Embryonic facial prominence (tissue), 1 donor: Measurements from ENCODE around the gene PCDHGB4.
"Not testable (repeated sequence)": the region's sequence is repeated elsewhere in the genome, so short reads cannot be mapped to it uniquely, and the experiment has no call there.

Experiments used
- DNase-seq: peaks from one replicate; pipeline ENCODE4 v3.0.0-alpha.2; 2016; ENCODE audit errors: extremely low spot score

The PCDHGB4 gene

DNA sequence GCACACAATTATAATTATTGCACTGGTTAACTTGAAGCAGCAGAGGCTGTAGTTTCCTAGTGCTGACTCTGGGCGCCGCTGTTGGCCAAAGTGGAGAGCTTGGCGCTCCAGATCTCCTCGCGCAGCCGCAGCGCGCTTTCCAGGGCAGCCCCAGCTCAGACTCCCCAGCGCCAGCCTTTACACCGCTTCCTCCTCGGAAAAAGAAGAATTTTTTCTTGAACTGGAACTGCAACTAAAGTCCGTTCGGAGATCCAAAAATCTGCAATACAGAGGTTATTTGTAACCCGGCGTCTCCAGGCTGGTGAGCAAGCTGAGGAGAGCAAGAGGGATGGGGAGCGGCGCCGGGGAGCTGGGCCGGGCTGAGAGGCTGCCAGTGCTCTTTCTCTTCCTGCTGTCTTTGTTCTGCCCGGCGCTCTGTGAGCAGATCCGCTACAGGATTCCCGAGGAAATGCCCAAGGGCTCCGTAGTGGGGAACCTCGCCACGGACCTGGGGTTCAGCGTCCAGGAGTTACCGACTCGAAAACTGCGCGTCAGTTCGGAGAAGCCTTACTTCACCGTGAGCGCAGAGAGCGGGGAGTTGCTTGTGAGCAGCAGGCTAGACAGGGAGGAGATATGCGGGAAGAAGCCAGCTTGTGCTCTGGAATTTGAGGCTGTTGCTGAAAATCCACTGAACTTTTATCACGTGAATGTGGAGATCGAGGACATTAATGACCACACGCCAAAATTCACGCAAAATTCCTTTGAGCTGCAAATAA is at the start of gene PCDHGB4:
Gene PCDHGB4 (plus strand): TSS at position 142 of the 755 bp plus-strand sequence. CDS start 187 bp downstream, at position 329.
- not testable (repeated sequence) for DNase-seq

DNA sequence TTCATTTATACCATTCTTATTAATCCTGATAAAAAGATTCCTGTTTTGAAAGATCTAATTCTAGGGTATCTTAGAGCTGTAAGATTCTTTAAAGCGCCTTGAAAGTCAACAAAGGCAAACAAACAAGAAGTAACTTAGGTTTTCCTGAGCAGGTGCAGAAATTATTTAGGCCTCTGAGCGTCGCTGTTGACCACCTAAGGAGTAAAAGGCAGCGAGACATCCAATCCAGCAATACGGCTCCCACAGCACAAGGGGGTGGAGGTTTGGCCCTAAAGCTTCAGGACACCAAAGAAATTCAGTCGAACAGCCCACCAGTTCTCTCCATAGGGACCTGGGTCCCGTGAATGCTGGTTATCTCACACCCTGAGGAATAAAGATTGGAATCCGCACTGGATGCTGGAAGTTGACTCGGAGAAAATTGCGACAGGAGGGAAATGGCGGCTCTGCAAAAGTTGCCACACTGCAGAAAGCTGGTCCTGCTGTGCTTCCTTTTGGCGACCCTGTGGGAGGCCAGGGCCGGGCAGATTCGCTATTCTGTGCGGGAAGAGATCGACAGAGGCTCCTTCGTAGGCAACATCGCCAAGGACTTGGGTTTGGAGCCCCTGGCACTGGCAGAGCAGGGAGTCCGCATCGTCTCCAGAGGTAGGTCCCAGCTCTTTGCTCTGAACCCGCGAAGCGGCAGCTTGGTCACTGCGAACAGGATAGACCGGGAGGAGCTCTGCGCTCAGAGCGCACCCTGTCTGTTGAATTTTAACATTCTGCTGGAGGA is 48.8 kb upstream of the PCDHGB4 start, which contains the start of gene PCDHGA2:
Gene PCDHGA2 (plus strand): TSS at position 223 of the 769 bp plus-strand sequence.
- DNase-seq, result no peak

DNA sequence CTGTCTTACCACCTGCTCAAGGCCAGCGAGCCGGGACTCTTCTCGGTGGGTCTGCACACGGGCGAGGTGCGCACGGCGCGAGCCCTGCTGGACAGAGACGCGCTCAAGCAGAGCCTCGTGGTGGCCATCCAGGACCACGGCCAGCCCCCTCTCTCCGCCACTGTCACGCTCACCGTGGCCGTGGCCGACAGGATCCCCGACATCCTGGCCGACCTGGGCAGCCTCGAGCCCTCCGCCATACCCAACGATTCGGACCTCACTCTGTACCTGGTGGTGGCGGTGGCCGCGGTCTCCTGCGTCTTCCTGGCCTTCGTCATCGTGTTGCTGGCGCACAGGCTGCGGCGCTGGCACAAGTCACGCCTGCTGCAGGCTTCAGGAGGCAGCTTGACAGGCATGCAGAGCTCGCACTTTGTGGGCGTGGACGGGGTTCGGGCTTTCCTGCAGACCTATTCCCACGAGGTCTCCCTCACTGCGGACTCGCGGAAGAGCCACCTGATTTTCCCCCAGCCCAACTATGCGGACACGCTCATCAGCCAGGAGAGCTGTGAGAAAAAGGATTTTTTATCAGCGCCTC is 46.6 kb upstream of the PCDHGB4 start:
- DNase-seq, result not testable (repeated sequence)

DNA sequence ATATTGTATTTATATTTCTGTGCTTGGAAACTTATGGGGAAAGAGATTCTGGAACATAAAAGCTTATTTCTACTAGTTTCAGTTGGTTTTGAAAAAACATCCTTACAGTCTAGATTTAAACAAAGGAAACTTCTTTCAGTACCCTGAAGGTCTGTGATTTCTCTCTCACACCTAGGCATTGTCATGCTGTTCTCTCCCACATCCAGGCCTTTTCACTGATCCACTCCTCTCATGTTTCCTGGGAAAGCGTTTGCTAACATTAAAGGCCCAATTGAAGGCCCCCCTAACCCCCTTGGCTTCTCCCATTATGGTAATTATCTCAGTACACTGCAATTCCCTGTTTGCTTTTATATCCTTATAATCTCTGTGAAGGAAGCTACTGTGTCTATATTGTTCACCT is 44.7 kb upstream of the PCDHGB4 start:
- DNase-seq, result no peak

DNA sequence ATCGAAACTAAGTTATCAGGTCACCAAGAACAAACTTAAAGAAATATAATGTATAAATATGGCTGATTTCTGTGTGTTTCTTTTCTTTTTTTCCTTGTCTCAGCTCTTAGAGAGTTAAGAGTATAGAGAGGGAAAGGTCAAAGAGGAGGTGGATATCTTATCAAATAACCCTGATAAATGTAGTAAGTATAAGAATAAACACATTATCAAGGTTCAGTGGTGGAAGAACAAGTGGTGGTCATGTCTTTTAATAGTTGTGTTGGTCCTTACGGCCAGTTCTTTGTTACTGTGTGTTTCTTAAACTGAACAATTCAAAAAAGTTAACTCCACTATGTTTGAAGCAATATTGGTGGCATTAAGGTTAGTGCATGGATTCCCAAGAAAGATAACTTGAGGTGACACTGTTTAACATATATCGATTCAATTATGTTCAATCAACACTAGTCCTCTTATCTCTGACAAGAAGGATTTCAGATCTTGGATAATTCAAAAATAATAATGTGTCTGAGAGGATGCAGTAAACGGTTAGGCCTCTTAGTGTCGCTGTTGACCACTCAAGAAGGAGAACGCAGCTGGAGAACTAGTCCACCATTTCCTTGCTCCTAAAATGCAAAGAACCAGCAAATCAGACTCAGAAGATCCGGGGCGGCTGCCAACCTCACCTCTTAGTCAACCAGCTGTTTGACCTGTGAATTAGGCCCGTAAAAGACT is 44.1 kb upstream of the PCDHGB4 start, which contains the start of gene PCDHGA3:
Gene PCDHGA3 (plus strand): TSS at position 588 of the 711 bp plus-strand sequence. CDS start 205 bp downstream, outside the sequence.
- DNase-seq, result no peak

DNA sequence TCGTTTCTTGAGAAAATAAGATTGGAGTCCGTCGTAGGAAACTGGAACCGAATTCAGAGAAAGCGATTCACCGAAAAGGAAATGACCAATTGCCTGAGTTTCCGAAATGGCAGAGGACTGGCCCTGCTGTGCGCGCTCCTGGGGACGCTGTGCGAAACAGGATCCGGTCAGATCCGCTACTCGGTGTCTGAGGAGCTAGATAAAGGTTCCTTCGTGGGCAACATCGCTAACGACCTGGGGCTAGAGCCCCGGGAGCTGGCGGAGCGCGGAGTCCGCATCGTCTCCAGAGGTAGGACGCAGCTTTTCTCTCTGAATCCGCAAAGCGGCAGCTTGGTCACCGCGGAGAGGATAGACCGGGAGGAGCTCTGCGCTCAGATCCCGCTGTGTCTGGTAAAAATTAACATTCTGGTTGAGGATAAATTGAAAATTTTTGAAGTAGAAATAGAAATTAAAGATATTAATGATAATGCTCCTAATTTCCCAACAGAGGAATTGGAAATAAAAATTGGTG is 43.5 kb upstream of the PCDHGB4 start:
- DNase-seq, result no peak

DNA sequence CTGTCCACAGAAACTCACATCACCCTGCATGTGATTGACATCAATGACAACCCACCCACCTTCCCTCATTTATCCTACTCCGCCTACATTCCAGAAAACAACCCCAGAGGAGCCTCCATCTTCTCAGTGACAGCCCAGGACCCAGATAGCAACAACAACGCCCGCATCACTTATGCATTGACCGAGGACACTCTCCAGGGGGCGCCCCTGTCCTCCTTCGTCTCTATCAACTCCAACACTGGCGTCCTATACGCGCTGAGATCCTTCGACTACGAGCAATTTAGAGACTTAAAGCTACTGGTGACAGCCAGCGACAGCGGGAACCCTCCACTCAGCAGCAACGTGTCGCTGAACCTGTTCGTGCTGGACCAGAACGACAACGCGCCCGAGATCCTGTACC is 42.2 kb upstream of the PCDHGB4 start:
- no peak for DNase-seq

DNA sequence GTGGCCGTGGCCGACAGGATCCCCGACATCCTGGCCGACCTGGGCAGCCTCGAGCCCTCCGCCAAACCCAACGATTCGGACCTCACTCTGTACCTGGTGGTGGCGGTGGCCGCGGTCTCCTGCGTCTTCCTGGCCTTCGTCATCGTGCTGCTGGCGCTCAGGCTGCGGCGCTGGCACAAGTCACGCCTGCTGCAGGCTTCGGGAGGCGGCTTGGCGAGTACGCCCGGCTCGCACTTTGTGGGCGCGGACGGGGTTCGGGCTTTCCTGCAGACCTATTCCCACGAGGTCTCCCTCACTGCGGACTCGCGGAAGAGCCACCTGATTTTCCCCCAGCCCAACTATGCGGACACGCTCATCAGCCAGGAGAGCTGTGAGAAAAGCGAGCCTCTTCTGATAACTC is 41.5 kb upstream of the PCDHGB4 start:
- not testable (repeated sequence) for DNase-seq

DNA sequence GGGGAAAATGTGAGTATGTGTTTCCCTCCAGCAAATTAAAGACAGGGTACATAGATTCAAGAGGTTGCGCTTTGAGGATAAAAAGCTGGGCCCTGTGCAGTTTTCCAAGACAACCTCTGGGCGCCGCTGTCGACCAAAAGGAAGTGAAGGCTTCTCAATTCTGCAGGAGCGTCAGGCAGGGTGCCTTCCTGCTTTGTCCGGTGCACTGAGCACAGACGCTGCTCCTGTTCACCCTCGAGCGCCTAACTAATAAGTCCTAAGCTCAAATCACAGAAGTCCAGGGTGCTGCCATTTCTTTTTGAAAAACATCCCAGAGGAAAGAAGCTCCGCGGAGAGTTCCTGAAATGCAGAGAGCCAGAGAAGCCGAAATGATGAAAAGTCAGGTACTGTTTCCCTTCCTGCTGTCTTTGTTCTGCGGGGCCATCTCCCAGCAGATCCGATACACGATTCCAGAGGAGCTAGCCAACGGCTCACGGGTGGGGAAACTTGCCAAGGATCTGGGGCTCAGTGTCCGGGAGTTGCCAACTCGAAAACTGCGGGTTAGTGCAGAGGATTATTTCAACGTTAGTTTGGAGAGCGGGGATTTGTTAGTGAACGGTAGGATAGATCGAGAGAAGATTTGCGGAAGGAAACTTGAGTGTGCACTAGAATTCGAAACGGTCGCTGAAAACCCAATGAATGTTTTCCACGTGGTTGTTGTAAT is 37.4 kb upstream of the PCDHGB4 start, which contains the start of gene PCDHGB1:
Gene PCDHGB1 (plus strand): TSS at position 183 of the 703 bp plus-strand sequence. CDS start 162 bp downstream, at position 345.
- no peak for DNase-seq

DNA sequence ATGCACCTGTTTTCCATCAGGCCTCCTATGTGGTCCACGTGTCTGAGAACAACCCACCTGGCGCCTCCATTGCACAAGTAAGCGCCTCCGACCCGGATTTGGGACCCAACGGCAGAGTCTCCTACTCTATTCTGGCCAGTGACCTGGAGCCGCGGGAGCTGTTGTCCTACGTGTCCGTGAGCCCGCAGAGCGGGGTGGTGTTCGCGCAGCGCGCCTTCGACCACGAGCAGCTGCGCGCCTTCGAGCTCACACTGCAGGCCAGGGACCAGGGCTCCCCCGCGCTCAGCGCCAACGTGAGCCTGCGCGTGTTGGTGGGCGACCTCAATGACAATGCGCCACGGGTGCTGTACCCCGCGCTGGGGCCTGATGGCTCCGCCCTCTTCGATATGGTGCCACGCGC is 35.9 kb upstream of the PCDHGB4 start:
- DNase-seq, result no peak

DNA sequence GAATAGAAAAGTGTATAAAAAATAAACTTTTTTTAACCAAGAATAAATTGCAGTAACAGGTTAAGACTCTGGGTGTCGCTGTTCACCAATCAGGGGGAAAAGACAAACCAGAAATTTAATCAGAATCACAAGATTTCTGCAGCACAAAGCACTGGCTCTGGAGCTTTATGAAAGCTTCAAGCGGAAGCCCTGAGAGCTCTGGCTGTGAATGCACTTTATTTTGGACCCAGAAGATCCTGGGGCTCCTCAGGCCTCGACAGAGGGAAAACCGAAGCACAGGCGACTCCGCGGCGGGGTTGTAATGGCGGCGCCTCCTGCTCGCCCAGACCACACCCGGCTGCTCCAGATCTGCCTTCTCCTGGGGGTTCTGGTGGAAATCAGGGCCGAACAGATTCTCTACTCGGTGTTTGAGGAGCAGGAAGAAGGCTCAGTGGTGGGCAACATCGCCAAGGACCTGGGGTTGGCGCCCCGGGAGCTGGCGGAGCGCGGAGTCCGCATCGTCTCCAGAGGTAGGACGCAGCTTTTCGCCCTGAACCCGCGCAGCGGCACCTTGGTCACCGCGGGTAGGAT is 32.5 kb upstream of the PCDHGB4 start, which contains the start of gene PCDHGA4:
Gene PCDHGA4 (plus strand): TSS at position 122 of the 570 bp plus-strand sequence. CDS start 87 bp downstream, at position 209.
- no peak for DNase-seq

DNA sequence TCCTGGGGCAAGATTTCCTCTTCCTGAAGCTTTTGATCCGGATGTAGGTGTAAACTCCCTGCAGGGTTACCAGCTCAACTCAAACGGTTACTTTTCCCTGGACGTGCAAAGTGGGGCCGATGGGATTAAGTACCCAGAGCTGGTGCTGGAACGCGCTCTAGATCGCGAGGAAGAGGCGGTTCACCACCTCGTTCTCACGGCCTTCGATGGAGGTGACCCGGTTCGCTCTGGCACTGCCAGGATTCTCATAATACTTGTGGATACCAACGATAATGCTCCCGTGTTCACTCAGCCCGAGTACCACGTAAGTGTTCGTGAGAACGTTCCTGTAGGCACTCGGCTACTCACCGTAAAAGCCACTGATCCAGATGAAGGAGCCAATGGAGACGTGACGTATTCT is 31.9 kb upstream of the PCDHGB4 start:
- no peak for DNase-seq

DNA sequence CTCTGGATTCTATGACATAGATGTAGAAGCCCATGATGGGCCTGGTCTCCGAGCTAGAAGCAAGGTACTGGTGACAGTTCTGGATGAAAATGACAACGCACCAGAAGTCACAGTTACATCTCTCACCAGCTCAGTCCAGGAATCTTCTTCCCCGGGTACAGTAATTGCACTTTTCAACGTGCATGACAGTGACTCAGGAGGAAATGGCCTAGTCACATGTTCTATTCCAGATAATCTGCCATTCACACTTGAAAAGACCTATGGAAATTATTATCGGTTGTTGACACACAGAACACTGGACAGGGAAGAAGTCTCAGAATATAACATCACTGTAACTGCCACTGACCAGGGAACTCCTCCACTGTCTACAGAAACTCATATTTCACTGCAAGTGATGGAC is 31.4 kb upstream of the PCDHGB4 start:
- DNase-seq, result no peak

DNA sequence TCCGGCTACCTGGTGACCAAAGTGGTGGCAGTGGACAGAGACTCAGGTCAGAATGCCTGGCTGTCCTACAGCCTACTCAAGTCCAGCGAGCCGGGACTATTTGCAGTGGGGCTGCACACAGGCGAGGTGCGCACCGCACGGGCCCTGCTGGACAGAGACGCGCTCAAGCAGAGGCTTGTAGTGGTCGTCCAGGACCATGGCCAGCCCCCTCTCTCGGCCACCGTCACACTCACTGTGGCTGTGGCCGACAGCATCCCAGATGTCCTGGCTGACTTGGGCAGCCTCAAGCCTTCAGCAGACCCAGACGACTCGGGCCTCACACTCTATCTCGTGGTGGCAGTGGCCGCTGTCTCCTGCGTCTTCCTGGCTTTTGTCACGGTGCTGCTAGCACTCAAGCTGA is 30.5 kb upstream of the PCDHGB4 start:
- DNase-seq, result no peak

DNA sequence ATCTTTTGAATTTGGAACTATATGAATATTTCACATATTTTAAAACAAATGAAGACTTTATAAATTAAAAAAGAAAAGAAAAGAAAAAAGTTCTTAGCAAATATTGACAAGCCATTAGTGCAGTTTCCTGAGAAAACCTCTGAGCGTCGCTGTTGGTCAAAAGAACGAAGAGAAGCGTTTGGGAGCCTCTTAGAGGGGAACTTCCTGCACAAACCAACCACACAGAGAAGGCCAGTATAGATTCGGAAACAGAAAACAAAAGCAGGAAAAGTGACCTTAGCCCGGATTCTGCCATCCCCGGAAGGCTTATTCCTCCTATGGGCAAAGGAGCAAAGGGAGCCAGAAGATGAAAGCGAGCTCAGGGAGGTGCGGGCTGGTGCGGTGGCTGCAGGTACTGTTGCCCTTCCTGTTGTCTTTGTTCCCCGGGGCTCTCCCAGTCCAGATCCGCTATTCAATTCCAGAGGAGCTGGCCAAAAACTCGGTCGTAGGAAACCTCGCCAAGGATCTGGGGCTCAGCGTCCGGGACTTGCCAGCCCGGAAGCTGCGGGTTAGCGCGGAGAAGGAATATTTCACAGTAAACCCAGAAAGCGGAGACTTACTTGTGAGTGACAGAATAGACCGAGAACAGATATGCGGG is 27.6 kb upstream of the PCDHGB4 start, which contains the start of gene PCDHGB2:
Gene PCDHGB2 (plus strand): TSS at position 205 of the 637 bp plus-strand sequence. CDS start 142 bp downstream, at position 347.
- no peak for DNase-seq

DNA sequence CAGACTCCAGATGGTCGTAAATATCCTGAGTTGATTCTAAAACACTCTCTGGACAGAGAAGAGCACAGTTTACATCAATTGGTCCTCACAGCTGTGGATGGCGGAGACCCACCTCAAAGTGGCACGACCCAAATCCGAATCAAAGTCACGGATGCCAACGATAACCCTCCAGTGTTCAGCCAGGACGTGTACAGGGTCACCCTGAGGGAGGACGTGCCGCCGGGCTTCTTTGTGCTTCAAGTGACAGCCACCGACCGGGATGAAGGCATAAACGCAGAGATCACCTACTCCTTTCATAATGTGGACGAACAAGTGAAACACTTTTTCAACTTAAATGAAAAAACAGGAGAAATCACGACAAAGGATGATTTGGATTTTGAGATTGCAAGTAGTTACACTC is 26.8 kb upstream of the PCDHGB4 start:
- DNase-seq, result no peak

DNA sequence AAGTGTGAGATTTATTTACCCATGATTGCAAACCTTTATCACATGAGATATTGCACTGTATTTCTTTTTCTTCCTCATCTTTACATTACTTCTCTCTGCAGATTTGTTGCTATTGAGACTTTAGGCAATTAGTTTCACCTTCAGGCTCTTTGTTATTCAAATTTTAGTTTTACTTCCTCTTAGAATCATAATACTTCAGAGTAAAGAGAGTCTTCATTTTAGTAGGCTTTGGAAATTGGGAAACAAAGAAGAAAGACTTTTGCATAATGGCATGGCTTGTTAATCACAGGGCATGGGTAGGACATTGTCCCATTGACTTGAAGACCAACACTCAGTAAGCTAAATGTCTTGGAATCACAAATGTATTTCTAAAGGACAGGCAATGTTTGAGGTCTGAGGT is 24.8 kb upstream of the PCDHGB4 start:
- DNase-seq, result no peak

DNA sequence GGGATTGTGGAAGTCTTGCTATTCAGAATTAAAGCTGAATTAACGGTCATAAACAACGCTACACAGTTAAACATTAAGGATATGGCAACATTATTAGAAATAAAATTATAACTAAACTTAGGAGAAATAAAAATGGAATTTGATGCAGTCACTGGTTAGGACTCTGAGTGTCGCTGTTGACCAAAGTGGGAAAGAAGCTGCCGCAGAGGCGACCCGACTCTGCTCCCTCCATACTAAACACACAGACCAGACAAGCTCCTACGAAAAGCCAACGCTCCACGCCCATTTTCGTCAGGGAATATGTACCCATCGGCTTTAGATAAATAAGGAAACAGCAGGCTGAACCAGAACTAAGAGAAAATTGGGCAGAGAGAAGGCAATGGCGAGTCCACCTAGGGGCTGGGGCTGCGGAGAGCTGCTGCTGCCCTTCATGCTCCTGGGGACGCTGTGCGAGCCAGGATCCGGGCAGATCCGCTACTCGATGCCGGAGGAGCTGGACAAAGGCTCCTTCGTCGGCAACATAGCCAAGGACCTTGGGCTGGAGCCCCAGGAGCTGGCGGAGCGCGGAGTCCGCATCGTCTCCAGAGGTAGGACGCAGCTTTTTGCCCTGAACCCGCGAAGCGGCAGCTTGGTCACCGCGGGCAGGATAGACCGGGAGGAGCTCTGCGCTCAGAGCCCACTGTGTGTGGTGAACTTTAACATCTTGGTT is 23.4 kb upstream of the PCDHGB4 start, which contains the start of gene PCDHGA5:
Gene PCDHGA5 (plus strand): TSS at position 211 of the 709 bp plus-strand sequence. CDS start 169 bp downstream, at position 380.
- no peak for DNase-seq
